ENCODE data around the gene ZDHHC22.

Gene ZDHHC22

DNA sequence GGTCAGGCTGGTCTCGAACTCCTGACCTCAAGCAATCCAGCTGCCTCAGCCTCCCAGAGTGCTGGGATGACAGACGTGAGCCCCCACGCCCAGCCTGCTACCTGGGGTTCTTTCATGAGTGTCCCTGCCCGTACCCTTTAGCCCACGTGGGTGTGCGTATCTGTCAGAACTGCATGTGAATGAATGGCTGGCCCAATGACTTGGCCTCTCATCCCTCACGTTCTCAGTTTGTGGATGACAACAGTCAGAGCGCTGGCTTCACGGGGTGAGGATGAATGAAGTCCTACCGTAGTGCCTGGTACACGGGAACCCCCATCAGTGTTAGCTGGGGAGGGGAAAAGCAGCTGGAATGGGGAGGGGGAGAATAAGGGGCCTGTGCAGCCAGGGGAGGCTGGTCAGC is 16.1 kb upstream of the ZDHHC22 start:
- DNase-seq (ENCODE audit: low read depth, low spot score) = no peak

DNA sequence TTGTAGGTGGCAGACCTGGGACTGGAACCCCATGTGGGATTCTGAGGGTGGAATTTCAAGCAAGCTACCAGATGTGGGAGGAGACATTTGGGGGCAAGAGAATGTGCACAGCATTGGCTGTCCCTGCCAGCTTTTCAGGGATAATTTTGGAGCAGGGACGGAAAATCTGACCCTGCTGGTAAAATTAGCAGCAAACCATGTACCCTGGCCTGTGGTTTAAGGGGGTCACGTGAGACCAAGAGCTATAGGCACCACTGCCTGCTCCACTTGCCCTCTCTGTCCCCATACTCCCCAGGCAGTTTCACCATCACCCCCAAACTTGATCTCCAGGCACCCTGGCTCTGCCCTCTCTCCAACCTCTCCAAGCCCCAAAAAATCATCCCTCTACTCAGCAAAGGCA is 13.5 kb upstream of the ZDHHC22 start:
- DNase-seq (ENCODE audit: low read depth, low spot score) = no peak

DNA sequence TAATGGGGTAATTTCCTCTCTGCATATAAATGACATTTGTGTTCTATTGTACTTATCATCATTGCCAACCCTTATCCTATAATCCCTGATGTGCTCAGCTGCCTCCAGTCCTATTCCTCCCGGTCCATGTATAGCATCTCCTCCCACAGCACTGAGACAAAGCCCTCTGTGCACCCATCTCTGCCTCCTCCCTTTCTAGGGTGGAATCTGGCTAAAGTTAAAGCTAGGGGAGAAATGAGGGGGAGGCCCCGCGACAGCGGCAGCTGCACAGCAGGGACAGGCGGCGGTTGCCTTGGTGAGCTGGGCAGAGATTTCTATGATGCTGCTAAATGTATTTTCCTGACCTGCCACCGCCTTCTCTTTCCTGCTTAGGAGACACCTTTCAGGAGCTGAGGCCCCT is 12.8 kb upstream of the ZDHHC22 start:
- DNase-seq (ENCODE audit: low read depth, low spot score) = no peak

DNA sequence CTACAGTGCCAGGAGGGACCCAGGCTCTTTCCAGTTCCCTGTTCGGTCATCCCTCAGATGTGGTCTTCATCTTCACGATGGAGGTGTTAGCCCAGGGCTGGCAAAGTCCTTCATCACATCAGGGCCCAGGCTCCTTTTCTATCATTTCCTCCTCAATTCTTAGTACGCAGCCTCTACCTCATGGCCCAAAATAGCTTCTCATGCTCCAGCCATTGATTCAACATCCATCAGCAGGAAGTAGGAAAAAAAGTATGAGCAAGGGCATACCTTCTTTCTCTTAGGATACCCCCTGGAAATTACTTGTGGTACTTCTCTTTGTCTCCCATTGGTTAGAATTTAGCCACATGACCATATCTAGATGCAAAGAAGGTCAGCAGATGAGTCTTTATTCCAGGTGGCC is 12.2 kb upstream of the ZDHHC22 start:
- DNase-seq (ENCODE audit: low read depth, low spot score) = no peak

DNA sequence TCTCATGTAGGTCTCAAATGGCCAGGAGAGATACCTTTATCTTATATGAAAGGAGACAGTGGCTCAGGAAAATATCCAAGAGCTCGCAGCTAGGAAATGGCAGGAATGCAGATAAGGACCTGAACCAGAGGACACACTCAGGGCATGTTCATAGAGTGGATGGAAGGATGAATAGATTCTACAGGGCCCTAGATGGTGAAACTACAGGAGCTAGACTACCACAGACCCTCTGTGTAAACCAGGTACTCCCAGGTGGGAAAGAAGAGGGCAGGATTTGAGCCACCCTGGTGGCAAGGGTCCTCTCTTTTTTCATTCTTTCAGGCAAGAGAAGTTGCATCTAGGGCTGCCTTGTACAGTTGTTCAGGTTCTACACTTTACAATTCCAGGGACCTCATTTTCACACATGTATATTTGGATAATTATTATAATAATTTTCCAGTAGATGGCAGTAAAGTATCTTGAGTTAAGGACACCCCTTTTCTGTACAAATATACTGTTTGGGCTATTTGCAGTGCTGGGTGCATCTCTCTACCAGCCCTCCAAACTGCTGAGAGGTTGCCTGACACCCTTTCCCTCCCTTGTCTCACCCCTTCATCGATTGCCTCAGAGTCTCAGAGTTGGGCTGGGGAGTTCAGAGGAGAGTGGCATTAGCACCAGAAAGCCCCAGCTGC is 10.5 kb upstream of the ZDHHC22 start:
- no peak for DNase-seq (ENCODE audit: low read depth, low spot score)

DNA sequence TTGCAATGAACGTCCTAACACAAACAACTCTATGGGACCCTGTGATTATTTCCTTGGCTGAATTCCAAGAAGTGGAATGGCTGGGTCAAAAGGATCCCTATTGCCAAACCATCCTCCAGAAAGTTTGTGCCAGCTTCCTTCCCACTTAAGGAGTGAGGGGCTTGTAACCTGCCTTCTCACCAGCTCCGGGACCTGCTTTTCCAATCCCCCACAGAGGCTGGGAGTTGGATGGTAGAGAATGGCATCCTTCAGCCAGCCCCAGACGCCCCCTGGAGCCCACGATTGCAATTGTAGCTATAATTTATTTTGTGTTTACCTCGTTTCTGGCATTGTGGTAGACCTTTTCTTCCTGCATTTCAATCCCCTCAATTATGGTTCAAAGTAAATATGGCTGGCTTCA is 9.7 kb upstream of the ZDHHC22 start:
- no peak for DNase-seq (ENCODE audit: low read depth, low spot score)

DNA sequence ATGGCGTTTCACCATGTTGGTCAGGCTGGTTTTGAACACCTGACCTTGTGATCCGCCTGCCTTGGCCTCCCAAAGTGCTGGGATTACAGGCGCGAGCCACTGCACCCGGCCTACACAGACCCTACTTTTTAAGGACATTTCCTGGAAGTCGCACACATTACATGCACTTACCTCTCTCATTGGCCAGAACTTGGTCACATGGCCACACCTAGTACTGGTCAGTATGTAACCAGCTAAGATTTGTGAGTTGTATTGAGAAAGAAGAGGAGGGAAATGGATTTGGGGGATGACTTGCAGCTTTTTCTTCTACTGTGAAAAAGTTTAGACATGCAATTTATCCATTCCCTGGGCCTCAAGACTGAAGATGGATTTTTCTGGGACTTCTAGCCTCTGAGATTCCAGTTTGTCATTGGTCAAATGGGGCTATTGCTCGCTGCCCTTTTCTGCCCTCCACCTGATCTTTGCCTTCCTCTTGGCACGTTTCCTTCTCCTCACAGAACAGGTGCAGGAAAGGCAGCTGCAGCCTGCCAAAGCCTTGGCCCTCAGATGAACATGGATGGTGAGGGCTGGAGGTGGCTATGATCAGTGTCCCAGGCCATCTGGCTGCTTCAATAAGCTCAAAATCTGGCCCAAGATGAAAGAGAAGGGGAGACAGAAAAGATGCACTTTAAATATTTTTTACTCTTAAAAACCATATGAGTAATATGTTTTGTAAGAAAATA is 7.1 kb upstream of the ZDHHC22 start:
- DNase-seq (ENCODE audit: low read depth, low spot score) = no peak

DNA sequence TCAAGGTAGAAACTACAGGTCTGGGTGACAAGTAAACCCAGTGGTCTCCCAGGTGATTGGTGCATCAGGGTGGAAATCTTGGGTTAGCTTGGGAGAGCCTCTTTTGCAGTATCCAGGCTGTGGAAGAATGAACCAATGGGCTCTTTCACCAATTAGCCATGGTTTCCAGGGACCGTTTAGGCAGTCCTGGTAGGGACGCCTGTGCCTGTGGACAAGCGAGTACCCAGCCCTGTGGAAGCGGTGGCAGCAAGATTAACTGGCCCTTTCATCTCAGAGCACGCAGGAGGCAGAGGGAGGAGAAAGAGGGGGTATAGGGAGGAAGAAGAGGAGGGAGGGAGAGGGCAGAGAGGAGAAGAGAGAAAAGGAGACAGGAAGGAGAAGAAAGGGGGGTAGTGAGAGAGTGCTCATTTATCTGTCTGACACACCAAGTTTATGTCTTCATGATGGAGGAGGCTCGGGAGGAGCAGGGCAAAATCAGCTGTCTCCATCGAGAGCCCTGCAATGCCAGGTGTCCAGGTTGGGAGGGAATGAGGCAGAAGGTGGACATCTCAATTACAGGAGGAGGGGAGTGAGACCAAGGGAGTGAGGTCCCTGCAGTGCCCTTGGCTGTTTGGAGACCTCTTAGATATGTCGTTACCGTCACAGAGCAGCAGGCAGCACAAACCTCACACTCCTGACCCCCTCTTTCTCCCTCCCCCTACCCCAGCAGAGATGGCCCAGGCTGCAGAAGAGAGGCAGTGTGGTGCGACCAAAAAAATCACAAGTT is 4.6 kb upstream of the ZDHHC22 start:
- DNase-seq (ENCODE audit: low read depth, low spot score) = no peak

DNA sequence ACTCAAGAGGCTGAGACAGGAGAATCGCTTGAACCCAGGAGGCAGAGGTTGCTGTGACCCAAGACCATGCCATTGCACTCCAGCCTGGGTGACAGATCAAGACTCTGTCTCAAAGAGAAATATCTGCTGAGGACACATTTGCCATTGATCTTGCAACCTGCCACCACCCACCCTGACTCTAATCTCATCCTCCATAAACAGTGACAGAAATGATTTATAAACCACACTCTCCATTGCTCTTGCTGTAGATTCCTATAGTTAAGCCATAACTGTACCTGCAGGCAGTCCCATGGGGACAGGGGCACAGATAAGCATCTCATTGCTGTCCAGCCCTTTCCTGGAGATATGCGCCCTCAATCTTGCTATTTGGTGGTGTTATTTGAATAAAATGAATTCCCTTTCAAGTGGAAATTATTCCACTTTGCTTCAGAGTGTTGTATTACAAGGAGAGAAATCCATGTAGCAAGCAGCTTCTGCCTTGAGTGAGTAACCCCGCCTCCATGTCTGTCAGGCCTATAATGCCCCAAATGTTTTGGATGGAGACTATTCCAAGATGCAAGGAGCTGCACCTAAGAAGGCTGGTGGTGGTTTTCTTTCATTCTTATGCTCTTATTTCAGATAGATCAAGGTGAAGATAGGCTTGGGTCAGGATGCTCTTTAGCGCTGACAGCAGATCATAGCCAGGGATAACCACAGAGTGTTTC is 3.0 kb upstream of the ZDHHC22 start:
- DNase-seq (ENCODE audit: low read depth, low spot score) = no peak

DNA sequence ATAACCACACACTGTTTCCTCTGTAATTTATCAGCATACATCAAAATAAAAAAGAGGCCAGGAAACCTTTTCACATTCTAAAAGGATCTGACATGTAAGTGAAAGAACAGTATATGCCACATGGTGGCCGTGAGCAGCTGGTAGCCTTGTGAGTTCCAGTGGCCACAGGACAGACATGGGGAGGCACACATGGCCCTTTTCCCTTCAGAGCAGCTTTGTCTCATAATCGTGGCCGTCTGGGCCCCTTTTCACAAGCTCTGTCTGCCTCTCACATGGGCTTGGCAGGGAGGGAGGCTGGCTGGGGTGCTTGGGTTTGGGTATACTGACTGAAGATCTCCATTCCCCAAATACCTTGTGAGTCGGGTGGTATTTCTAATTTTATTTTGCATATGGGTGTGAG is 1.5 kb upstream of the ZDHHC22 start:
- DNase-seq (ENCODE audit: low read depth, low spot score) = no peak

DNA sequence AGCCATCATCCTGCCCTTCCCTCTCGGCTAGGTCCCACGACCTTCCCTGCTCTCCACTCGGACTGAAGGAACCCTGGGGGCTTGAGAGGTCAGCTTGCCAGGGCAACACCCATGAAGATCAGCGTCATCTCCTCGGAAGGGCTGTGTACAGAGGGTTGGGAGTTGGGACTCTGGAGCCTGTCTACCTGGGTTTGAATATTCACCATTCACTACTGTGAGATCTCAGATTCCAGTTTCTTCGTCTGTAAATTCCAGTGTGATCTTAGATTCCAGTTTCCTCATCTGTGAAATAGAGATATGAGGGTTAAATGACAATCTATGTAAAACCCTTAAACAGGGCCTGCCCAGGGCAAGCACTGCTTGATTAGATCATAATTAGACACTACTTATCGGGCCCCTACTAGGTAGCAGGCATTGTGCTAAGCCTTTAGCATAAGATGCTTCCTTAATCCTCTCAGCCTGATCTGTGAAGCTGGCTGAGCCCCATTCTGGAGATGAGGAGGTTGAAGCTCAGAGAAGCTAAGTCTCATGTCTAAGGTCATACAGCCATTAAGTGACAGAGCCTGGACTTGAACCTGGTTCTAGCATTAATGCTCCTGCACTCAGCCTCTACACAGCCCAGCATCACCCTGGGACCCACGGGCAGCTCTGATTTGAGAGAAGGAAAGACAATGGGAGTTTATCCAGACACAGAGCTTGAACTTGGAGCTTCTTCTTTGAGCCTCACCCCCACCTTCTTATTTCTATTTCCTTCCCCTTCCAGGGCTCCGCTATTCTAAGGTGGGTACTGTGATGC is 612 bp upstream of the ZDHHC22 start:
- DNase-seq (ENCODE audit: low read depth, low spot score) = no peak

DNA sequence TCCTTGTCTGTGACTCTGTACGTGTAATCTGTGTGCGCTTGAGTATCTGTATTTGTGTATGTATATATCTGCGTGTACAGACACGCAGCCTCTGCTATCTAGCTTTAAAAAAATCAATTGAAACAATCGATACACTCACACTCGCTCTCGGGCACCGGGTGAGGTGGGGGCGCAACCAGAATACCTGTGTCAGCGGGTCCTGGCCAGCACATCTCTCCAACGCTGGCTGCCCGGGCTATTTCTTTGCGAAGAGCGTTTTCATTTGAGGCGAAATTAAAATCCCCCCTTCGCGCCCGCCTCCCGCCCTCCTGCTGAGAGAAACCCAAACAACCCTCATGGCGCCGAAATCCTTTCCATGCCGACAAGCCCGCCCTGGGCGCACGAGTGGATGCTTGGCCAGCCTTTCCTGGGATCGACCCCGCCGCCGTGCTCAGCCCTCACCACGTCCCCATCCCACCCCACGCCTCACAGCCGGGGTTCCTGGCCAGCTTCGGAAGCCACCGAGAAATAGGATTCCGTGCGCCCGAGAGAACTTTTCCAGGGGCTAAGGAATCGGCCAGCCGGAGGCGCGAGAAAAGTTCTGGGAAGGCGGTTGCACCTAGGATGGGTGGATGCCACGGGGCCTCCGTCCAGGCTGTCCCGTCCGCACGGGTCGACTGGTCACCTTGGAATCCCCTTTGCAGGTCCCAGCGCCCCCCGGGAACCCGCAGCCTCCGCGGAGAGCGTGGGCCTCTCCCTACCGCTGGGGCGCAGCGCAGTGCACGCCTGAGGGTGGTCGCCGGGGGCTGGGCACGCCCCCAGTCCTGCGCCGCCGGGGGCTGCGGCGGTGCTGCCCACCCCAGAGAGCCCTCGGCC is 1.0 kb downstream of the ZDHHC22 start:
- DNase-seq (ENCODE audit: low read depth, low spot score) = no peak

DNA sequence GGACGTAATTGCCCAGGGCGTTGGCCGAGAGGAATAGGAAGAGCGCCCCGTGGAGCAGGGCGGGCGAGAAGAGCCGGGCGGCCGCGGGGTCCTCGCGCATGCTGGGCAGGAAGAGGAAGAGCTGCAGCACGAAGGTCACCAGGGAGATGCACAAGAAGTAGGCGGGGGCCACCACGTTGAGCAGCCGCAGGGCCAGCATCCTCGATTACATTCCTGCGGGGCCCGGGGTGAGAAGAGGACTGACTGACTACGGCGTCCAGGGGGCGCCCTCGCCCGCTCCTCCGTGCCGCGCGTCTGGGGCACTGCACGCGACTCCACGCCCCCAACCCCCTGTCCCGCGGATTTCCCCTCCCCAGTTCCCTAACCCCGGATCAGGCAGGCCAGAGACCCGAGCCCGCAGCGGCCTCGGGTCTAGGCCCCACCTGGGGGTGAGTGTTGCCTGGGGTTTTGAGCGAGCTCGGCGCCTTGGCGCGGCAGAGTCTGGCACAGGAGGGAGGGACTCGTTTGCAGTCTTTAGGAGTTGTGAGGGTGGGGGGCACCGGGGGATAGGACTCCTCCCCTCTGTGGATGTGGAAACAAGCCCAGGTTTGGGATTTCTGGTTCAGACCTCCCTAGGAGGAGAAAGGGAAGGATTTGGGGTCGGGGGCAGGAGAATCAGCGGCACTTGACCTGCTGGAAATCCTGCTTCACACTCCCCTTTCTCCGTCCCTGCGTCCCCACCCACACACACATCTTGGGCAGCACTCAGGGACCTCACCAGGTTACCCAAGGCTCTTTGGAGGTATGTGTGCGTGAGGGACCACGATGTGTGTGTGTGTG is 1.8 kb downstream of the ZDHHC22 start:
- DNase-seq (ENCODE audit: low read depth, low spot score) = no peak

DNA sequence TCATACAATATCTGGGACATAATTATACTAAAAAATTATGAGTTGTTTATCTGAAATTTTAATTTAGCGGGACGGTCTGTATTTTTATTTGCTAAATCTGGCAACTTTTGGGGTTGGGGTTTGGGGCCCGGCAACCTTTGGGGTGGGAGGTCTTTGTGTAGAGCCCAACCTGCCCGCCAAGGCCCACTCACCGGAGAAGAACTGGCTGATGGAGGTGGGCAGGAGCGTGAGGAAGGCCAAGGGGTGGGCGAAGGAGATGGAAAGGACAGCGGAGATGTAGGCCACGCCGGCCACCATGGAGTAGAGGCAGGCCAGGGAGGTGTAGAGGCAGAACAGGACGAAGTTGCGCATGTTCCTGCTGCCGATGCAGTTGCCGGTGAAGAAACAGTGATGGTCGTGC is 2.6 kb downstream of the ZDHHC22 start:
- no peak for DNase-seq (ENCODE audit: low read depth, low spot score)

DNA sequence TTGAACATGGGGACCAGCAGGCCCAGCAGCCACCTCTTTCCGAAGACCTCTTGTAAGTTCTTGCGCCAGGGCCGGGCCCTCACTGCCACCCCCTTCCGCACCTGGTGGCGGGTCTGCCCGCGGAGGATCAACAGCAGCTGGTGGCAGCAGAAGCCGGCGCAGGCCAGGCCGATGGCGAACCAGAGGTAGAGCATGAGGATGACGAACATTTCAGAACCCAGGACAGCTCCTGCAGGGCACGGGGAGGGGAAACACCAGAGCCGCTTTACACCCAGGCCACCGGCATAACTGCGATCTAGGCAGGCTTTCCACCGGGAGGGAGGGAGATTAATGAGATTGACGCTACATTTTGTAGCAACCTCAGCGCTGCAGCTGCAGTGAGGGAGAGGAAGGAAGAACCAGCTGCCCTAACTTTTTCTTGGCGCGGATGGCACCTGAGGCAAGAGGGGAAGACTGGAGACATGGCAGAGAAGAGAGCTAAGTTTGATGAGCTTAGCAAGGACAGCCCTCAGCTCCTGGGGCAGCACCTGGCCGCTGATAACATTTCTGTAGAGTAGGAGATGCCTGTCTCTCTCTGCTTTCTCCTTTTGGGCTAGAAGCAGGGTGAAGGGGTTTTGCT is 7.8 kb downstream of the ZDHHC22 start:
- no peak for DNase-seq (ENCODE audit: low read depth, low spot score)

DNA sequence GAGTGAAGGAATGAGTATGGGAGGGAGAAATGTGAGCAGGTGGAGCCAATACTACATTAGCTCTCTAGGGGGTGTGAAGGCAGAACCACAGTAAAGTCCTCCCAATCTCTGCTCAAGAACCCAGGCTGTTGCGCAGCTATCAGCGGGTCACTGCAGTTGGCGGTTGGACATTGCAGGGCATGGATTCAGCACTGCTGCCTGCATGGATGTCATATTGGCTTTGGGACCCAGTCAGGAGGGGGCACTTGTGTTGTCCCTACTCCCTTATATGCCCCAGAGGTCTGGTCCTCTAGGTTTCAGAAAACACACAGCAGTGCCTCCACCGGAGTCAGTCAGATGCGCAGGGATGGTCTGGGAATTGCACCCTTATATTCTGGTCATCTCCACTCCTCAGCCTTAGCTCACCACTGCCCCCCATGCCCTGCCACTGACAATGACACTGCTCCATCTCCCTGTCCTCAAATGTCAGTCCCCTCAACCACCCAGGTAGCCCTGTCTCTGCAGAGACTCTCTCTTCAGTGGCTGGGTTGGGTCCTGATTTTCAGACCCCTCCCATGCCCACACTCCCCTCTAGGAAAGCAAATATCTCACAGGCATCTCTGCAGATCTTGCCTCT is 9.6 kb downstream of the ZDHHC22 start:
- DNase-seq (ENCODE audit: low read depth, low spot score) = no peak

DNA sequence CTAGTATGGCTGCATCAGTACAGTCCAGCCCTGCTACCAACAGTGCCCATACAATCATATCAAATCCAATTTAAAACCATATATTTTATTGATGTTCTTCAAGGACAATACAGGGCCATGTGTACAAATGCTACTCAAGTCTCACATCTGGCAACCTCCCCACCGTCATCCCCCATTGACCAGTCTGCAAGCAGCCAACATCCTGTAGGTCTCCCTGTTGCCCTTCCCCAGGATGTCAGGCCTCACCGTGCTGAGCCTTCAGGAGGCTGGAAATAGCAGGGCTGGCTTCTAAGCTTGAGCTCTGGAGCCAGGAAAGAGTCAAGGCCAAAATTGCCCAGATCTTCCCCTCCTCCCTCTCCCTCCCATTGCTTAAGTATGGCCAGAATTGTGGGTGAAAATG is 10.4 kb downstream of the ZDHHC22 start:
- DNase-seq (ENCODE audit: low read depth, low spot score) = no peak

DNA sequence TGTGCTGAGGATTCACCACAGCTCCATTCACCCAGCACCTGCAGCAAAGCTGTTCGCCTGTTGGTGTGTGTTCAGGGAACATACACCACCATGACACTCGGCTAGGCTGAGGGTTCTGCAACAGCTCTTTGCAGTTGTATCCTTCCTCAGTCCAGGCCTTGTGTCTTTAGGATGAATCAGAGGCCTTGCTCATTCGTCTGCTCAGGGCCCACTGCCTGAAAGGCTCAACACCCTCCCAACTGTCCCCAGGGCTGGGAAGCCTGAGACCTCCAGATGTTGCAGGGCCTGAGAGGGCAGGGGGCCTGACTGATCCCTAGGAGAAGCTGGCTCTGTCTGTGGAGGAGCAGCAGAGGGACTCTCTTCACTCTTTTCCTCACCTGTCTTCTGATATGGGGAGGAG is 11.2 kb downstream of the ZDHHC22 start:
- DNase-seq (ENCODE audit: low read depth, low spot score) = no peak

DNA sequence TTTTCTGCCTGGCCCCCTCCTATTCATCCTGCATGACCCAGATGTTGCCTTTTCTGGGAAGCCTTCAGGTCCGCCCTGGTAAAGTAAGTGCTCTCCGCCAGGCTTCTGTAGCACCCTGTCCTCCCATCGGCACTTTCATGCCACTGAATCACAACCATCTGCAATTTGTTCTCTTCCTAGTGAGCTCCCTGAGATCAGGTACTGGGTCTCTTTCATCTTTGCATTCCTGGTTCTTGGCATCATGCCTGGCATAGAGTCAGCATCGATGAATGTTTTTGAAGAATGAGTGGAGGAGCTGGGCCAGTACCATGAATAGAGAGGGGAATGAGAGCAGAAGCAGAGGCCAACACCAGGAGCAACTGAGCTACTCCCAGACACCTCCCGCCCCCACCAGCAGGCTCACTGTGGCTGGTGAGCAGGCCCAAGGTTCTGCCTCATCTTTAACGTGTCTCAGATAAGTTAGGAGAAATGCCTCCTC is 13.1 kb downstream of the ZDHHC22 start:
- DNase-seq (ENCODE audit: low read depth, low spot score) = no peak
